GM12878 (cell line): ENCODE results near the gene WWOX.

ENCODE experiments used
- FOXM1 ChIP-seq: IDR thresholded peaks from 2 replicates; pipeline ENCODE4 v1.6.1; 2012; ENCODE audit warnings: low read depth, mild to moderate bottlenecking, inconsistent platforms, low read length, moderate library complexity
- HDAC6 ChIP-seq: fragments of 200-600 bp; sonication (generic); IDR thresholded peaks from one replicate; pipeline ENCODE4 v1.8.0; 2017; ENCODE audit warnings: antibody characterized with exemption; ENCODE audit not compliant: unreplicated experiment
- TF ChIP-seq, protein P1 (sequence below): IDR thresholded peaks from 2 replicates; pipeline ENCODE4 v1.6.1; 2011; ENCODE audit warnings: mild to moderate bottlenecking, low read depth, low read length, moderate library complexity; ENCODE audit not compliant: insufficient replicate concordance
- TF ChIP-seq, protein P2 (sequence below): IDR thresholded peaks from 2 replicates; pipeline ENCODE4 v1.6.1; 2012; ENCODE audit warnings: improper control_type of control experiment, low read depth, low read length; ENCODE audit not compliant: insufficient replicate concordance
- TF ChIP-seq, protein P3 (sequence below), 3 experiments: IDR thresholded peaks in 2 of 3; conservative IDR thresholded peaks in 1 of 3; 2 replicates each; pipeline ENCODE4 v1.5.1; 2011; ENCODE audit warnings: low read depth in 3 of 3, low read length in 3 of 3, mild to moderate bottlenecking in 3 of 3, control low read depth in 2 of 3, moderate library complexity in 2 of 3, inconsistent platforms in 1 of 3, mixed read lengths in 1 of 3; ENCODE audit not compliant: control insufficient read depth in 2 of 3, insufficient read depth in 1 of 3; ENCODE audit errors: extremely low read depth in 1 of 3

DNA sequence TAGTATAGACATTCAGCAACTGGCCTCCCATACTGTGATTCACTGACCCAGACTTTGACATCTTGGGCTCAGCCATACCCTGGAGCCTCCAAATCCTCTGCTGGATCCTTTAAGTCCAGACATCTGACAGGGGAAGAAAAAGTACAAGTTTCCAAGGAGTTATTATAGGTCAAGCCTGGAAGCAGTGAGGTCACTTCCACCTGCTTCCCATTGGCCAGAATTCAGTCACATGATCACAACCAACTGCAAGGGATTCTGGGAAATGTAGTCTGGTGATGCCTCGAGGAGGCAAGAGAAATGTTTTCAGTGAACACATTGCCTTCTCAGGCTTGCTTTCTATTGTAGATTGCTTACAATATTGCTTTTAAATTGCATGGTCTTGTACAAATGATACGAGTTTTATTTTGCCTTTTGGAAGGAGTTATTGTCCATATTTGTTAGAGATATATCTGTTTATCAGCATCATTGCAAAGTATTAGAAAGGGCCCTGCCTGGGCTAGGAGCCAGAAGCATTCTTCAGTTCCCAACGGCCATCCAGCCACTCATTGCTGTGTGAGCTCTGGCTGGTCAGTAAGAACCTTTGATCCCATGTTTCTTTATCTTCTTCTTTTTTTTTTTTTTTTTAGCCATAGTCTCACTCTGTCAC is 696.9 kb downstream of the WWOX start:
- TF ChIP-seq HDAC6 (no peak), FOXM1 (no peak)
- TF ChIP-seq, protein P1, sequence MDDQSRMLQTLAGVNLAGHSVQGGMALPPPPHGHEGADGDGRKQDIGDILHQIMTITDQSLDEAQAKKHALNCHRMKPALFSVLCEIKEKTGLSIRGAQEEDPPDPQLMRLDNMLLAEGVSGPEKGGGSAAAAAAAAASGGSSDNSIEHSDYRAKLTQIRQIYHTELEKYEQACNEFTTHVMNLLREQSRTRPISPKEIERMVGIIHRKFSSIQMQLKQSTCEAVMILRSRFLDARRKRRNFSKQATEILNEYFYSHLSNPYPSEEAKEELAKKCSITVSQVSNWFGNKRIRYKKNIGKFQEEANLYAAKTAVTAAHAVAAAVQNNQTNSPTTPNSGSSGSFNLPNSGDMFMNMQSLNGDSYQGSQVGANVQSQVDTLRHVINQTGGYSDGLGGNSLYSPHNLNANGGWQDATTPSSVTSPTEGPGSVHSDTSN, result no peak
- TF ChIP-seq, protein P2, sequence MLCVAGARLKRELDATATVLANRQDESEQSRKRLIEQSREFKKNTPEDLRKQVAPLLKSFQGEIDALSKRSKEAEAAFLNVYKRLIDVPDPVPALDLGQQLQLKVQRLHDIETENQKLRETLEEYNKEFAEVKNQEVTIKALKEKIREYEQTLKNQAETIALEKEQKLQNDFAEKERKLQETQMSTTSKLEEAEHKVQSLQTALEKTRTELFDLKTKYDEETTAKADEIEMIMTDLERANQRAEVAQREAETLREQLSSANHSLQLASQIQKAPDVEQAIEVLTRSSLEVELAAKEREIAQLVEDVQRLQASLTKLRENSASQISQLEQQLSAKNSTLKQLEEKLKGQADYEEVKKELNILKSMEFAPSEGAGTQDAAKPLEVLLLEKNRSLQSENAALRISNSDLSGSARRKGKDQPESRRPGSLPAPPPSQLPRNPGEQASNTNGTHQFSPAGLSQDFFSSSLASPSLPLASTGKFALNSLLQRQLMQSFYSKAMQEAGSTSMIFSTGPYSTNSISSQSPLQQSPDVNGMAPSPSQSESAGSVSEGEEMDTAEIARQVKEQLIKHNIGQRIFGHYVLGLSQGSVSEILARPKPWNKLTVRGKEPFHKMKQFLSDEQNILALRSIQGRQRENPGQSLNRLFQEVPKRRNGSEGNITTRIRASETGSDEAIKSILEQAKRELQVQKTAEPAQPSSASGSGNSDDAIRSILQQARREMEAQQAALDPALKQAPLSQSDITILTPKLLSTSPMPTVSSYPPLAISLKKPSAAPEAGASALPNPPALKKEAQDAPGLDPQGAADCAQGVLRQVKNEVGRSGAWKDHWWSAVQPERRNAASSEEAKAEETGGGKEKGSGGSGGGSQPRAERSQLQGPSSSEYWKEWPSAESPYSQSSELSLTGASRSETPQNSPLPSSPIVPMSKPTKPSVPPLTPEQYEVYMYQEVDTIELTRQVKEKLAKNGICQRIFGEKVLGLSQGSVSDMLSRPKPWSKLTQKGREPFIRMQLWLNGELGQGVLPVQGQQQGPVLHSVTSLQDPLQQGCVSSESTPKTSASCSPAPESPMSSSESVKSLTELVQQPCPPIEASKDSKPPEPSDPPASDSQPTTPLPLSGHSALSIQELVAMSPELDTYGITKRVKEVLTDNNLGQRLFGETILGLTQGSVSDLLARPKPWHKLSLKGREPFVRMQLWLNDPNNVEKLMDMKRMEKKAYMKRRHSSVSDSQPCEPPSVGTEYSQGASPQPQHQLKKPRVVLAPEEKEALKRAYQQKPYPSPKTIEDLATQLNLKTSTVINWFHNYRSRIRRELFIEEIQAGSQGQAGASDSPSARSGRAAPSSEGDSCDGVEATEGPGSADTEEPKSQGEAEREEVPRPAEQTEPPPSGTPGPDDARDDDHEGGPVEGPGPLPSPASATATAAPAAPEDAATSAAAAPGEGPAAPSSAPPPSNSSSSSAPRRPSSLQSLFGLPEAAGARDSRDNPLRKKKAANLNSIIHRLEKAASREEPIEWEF, result no peak
- TF ChIP-seq, protein P3, sequence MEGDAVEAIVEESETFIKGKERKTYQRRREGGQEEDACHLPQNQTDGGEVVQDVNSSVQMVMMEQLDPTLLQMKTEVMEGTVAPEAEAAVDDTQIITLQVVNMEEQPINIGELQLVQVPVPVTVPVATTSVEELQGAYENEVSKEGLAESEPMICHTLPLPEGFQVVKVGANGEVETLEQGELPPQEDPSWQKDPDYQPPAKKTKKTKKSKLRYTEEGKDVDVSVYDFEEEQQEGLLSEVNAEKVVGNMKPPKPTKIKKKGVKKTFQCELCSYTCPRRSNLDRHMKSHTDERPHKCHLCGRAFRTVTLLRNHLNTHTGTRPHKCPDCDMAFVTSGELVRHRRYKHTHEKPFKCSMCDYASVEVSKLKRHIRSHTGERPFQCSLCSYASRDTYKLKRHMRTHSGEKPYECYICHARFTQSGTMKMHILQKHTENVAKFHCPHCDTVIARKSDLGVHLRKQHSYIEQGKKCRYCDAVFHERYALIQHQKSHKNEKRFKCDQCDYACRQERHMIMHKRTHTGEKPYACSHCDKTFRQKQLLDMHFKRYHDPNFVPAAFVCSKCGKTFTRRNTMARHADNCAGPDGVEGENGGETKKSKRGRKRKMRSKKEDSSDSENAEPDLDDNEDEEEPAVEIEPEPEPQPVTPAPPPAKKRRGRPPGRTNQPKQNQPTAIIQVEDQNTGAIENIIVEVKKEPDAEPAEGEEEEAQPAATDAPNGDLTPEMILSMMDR (IDR thresholded peaks at IDR 0.05 in 2 of 3, conservative IDR thresholded peaks at IDR 0.05 in 1 of 3; ENCODE audit: control insufficient read depth in 2 of 3, extremely low read depth in 1 of 3, insufficient read depth in 1 of 3, low read depth in 3 of 3, low read length in 3 of 3), result no peak
